ENCODE data around the gene OR6B2. TPM values are rescaled to one million over a fixed set of nuclear protein-coding genes. Genes with fewer than 3 reads are reported as not detected.
"Not testable (repeated sequence)": the region's sequence is repeated elsewhere in the genome, so short reads cannot be mapped to it uniquely, and the experiment has no call there.

The OR6B2 gene
- total and polyA plus RNA-seq, 3 experiments from 2014 or later: not detected

GRCh38 chr2:240050278-240050677, 20.0 kb upstream of the OR6B2 start:
- POLR2A ChIA-PET: no interaction called here
- H3K27me3 ChIP-seq (ENCODE audit: insufficient read depth, low read length, poor library complexity, severe bottlenecking): no peaks in the 10 kb centered on the region
- H3K9me3 ChIP-seq (ENCODE audit: low read length): no peaks in the 10 kb centered on the region
- Mint-ChIP-seq H3K9me3 (no peaks in the 10 kb centered on the region), H3K4me3 (no peak overlapping the region), H3K4me1 (no peaks in the 10 kb centered on the region), H3K36me3 (no peaks in the 10 kb centered on the region), H3K27me3 (peaks cover 30 to 51% of the 10 kb centered on the region in 2 donors), H3K27ac (no peak overlapping the region)
- no peaks in the 10 kb centered on the region for H3K4me1 ChIP-seq (ENCODE audit: insufficient read depth, low read length)
- H3K36me3 ChIP-seq (ENCODE audit: insufficient read depth, low read length): no peaks in the 10 kb centered on the region
- no peak overlapping the region for H3K4me3 ChIP-seq (ENCODE audit: low read length)
- H3K27ac ChIP-seq (ENCODE audit: low read depth, low read length): no peak overlapping the region
- CTCF ChIA-PET: no interaction called here
- no peak for DNase-seq

DNA sequence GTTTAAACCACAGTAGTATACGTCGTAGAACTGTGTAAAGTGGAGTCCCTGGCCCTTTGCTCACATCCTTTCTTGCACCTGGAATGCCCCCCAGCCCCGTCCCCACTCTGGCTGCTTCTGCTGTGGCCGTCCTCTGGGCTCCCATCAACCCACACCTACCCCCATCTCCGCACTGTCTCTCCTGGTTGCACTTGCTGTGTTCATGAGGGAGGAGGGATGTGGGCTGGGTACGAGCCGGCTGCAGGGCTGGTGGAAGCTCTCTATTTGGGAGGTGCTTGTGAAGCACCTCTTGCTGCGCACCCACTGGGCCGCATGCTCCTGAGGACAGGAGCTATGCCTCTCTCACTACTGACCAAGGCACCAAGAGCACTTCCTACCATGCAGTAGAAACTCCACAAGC, 18.0 kb upstream of the OR6B2 start:
- Mint-ChIP-seq H3K36me3 (no peaks in the 10 kb centered on the region), H3K4me1 (no peaks in the 10 kb centered on the region), H3K9me3 (peaks cover 0 to 1% (median 0%) of the 10 kb centered on the region in 5 donors), H3K27me3 (peaks cover 16 to 49% of the 10 kb centered on the region in 2 donors), H3K4me3 (peak overlapping the region in 1 of 7 donors; percentile 65), H3K27ac (peak overlapping the region in 1 of 8 donors; percentile 8)
- H3K9me3 ChIP-seq (ENCODE audit: low read length): no peaks in the 10 kb centered on the region
- no peaks in the 10 kb centered on the region for H3K4me1 ChIP-seq (ENCODE audit: insufficient read depth, low read length)
- H3K27ac ChIP-seq (ENCODE audit: low read depth, low read length): no peak overlapping the region
- ChIA-PET CTCF (no interaction called here), POLR2A (no interaction called here)
- H3K4me3 ChIP-seq (ENCODE audit: low read length): no peak overlapping the region
- no peaks in the 10 kb centered on the region for H3K36me3 ChIP-seq (ENCODE audit: insufficient read depth, low read length)
- DNase-seq: no peak
- no peaks in the 10 kb centered on the region for H3K27me3 ChIP-seq (ENCODE audit: insufficient read depth, low read length, poor library complexity, severe bottlenecking)

- DNase-seq: no peak
- H3K27me3 ChIP-seq (ENCODE audit: insufficient read depth, low read length, poor library complexity, severe bottlenecking): peaks cover 3% of the 10 kb centered on the region
- no peak overlapping the region for H3K4me3 ChIP-seq (ENCODE audit: low read length)
- H3K27me3 Mint-ChIP-seq: peaks cover 10 to 51% of the 10 kb centered on the region in 2 donors
- no peaks in the 10 kb centered on the region for H3K36me3 Mint-ChIP-seq
- no peaks in the 10 kb centered on the region for H3K36me3 ChIP-seq (ENCODE audit: insufficient read depth, low read length)
- peaks cover 0 to 1% (median 0%) of the 10 kb centered on the region in 5 donors for H3K9me3 Mint-ChIP-seq
- H3K4me1 Mint-ChIP-seq: no peaks in the 10 kb centered on the region
- no peak overlapping the region for H3K27ac ChIP-seq (ENCODE audit: low read depth, low read length)
- POLR2A ChIA-PET: no interaction called here
- H3K27ac Mint-ChIP-seq: no peak overlapping the region
- no peak overlapping the region for H3K4me3 Mint-ChIP-seq
- no peaks in the 10 kb centered on the region for H3K4me1 ChIP-seq (ENCODE audit: insufficient read depth, low read length)
- H3K9me3 ChIP-seq (ENCODE audit: low read length): no peaks in the 10 kb centered on the region
- CTCF ChIA-PET: no interaction called here
Measured at GRCh38 chr2:240045098-240045497, 14.9 kb upstream of the OR6B2 start.

DNA sequence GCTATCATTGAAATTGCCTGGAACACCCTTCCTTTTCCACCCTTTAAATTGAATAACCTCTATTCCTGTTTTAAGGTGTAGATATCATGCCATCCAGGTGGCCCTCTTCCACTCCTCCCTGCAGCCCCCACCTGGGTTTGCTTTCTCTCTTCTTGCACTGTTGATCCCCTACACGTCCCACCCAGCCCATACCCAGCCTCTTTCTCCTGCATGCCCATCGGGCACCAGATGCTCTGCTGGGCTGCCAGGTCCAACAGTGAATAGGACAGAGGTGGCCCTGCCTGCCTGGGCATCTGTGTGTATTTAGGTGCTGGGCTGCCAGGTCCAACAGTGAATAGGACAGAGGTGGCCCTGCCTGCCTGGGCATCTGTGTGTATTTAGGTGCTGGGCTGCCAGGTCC, 13.9 kb upstream of the OR6B2 start:
- H3K27me3 ChIP-seq (ENCODE audit: insufficient read depth, low read length, poor library complexity, severe bottlenecking); H3K36me3 Mint-ChIP-seq; H3K9me3 ChIP-seq (ENCODE audit: low read length); H3K4me1 Mint-ChIP-seq; H3K4me1 ChIP-seq (ENCODE audit: insufficient read depth, low read length); H3K4me3 ChIP-seq (ENCODE audit: low read length); DNase-seq; H3K27ac ChIP-seq (ENCODE audit: low read depth, low read length); H3K27ac Mint-ChIP-seq; H3K9me3 Mint-ChIP-seq; POLR2A ChIA-PET; H3K4me3 Mint-ChIP-seq; H3K36me3 ChIP-seq (ENCODE audit: insufficient read depth, low read length): not testable (repeated sequence)
- CTCF ChIA-PET: interaction anchor here (0.8 kb wide), 1 partner anchor 99 kb away, joined by 3 read pairs; no protein-coding TSS in a partner anchor
- peaks cover 10 to 45% of the 10 kb centered on the region in 2 donors for H3K27me3 Mint-ChIP-seq

GRCh38 chr2:240043279-240043989, 13.2 kb upstream of the OR6B2 start:
- peaks cover 7% of the 10 kb centered on the region for H3K27me3 ChIP-seq (ENCODE audit: insufficient read depth, low read length, poor library complexity, severe bottlenecking)
- no peaks in the 10 kb centered on the region for H3K9me3 ChIP-seq (ENCODE audit: low read length)
- Mint-ChIP-seq H3K9me3 (peaks cover 0 to 1% (median 0%) of the 10 kb centered on the region in 5 donors), H3K27me3 (peaks cover 10 to 40% of the 10 kb centered on the region in 2 donors), H3K4me3 (no peak overlapping the region), H3K36me3 (no peaks in the 10 kb centered on the region), H3K27ac (no peak overlapping the region), H3K4me1 (no peaks in the 10 kb centered on the region)
- no peaks in the 10 kb centered on the region for H3K36me3 ChIP-seq (ENCODE audit: insufficient read depth, low read length)
- no peak overlapping the region for H3K4me3 ChIP-seq (ENCODE audit: low read length)
- DNase-seq: no peak
- CTCF ChIA-PET: interaction anchor here (0.8 kb wide), 1 partner anchor 100 kb away, joined by 3 read pairs; no protein-coding TSS in a partner anchor
- H3K27ac ChIP-seq (ENCODE audit: low read depth, low read length): no peak overlapping the region
- no peaks in the 10 kb centered on the region for H3K4me1 ChIP-seq (ENCODE audit: insufficient read depth, low read length)
- POLR2A ChIA-PET: no interaction called here

DNA sequence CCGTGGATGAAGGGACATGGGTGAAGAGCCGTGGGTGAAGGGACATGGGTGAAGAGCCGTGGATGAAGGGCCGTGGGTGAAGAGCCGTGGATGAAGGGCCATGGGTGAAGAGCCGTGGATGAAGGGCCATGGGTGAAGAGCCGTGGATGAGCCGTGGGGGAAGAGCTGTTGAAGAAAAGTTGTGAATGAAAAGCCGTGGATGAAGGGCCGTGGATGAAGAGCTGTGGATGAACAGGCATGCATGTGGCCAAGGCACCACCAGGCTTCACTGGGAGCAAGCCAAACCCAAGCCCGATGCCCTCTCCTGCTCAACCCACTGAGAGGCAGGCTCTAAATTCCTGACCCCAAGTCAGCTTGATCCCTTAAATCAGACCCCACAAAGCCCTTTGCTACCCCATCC, 12.5 kb upstream of the OR6B2 start:
- peaks cover 0 to 1% (median 0%) of the 10 kb centered on the region in 5 donors for H3K9me3 Mint-ChIP-seq
- Histone ChIP-seq H3K4me1 (ENCODE audit: insufficient read depth, low read length) (no peaks in the 10 kb centered on the region), H3K27ac (ENCODE audit: low read depth, low read length) (no peak overlapping the region), H3K36me3 (ENCODE audit: insufficient read depth, low read length) (no peaks in the 10 kb centered on the region), H3K27me3 (ENCODE audit: insufficient read depth, low read length, poor library complexity, severe bottlenecking) (peaks cover 11% of the 10 kb centered on the region), H3K9me3 (ENCODE audit: low read length) (no peaks in the 10 kb centered on the region), H3K4me3 (ENCODE audit: low read length) (no peak overlapping the region)
- POLR2A ChIA-PET: no interaction called here
- no peaks in the 10 kb centered on the region for H3K4me1 Mint-ChIP-seq
- no peak overlapping the region for H3K27ac Mint-ChIP-seq
- DNase-seq: no peak
- CTCF ChIA-PET: no interaction called here
- H3K36me3 Mint-ChIP-seq: no peaks in the 10 kb centered on the region
- H3K4me3 Mint-ChIP-seq: no peak overlapping the region
- peaks cover 11 to 37% of the 10 kb centered on the region in 2 donors for H3K27me3 Mint-ChIP-seq

DNA sequence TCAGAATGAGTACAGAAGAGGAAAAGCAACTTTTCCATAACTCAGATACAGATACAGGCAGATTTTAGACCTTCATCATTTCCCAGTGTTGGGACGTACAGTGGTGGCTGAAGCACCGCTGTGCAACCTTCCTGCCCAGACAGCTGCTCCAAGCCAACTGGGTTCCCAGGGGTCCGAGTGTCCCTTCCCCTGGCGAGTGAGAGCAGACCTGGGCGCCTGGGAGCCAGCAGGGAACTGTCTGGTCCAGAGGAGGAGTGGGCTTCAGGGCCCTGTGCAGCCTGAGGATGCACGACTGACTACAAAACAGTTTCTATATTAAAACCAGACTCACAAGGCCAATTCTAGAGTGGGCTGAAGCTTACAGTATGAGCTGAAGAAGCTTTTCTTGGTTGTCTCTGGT, 11.1 kb upstream of the OR6B2 start:
- H3K36me3 Mint-ChIP-seq: no peaks in the 10 kb centered on the region
- H3K4me3 ChIP-seq (ENCODE audit: low read length): no peak overlapping the region
- no peak overlapping the region for H3K27ac Mint-ChIP-seq
- H3K27me3 ChIP-seq (ENCODE audit: insufficient read depth, low read length, poor library complexity, severe bottlenecking): peaks cover 11% of the 10 kb centered on the region
- peaks cover 0 to 1% (median 0%) of the 10 kb centered on the region in 5 donors for H3K9me3 Mint-ChIP-seq
- no peaks in the 10 kb centered on the region for H3K36me3 ChIP-seq (ENCODE audit: insufficient read depth, low read length)
- DNase-seq: no peak
- H3K27ac ChIP-seq (ENCODE audit: low read depth, low read length): no peak overlapping the region
- H3K4me3 Mint-ChIP-seq: no peak overlapping the region
- peaks cover 7 to 36% of the 10 kb centered on the region in 2 donors for H3K27me3 Mint-ChIP-seq
- H3K9me3 ChIP-seq (ENCODE audit: low read length): no peaks in the 10 kb centered on the region
- H3K4me1 ChIP-seq (ENCODE audit: insufficient read depth, low read length): no peaks in the 10 kb centered on the region
- ChIA-PET CTCF (no interaction called here), POLR2A (no interaction called here)
- H3K4me1 Mint-ChIP-seq: no peaks in the 10 kb centered on the region

DNA sequence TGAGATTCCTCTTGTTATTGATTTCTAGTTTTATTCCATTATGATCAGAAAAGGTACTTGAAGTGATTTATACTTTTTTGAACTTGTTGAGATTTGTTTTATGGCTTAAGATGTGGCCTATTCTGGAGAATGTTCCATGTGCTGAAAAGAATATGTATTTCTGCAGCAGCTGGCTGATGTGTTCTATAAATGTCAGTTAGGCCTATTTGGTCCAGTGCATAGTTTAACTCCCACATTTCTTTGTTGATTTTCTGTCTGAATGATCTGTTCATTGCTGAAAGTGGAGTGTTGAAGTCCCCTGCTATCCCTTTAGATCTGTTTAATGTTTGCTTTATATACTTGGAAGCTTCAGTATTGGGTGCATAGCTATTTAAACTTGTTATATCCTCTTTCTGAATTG, 7.1 kb upstream of the OR6B2 start:
- no peak overlapping the region for H3K27ac Mint-ChIP-seq
- peaks cover 12 to 25% of the 10 kb centered on the region in 2 donors for H3K27me3 Mint-ChIP-seq
- no peak for DNase-seq
- ChIA-PET POLR2A (no interaction called here), CTCF (no interaction called here)
- Histone ChIP-seq H3K27ac (ENCODE audit: low read depth, low read length) (no peak overlapping the region), H3K36me3 (ENCODE audit: insufficient read depth, low read length) (no peaks in the 10 kb centered on the region), H3K4me3 (ENCODE audit: low read length) (no peak overlapping the region), H3K9me3 (ENCODE audit: low read length) (no peaks in the 10 kb centered on the region), H3K4me1 (ENCODE audit: insufficient read depth, low read length) (no peaks in the 10 kb centered on the region), H3K27me3 (ENCODE audit: insufficient read depth, low read length, poor library complexity, severe bottlenecking) (peaks cover 11% of the 10 kb centered on the region)
- no peaks in the 10 kb centered on the region for H3K36me3 Mint-ChIP-seq
- no peaks in the 10 kb centered on the region for H3K9me3 Mint-ChIP-seq
- no peak overlapping the region for H3K4me3 Mint-ChIP-seq
- no peaks in the 10 kb centered on the region for H3K4me1 Mint-ChIP-seq
